WI38 (cell line): ENCODE data around the gene POLR2L.

ENCODE experiments used
- H3K4me3 ChIP-seq: 2 replicates; pipeline ENCODE4 v1.5.1; 2011; ENCODE audit warnings: low read depth, mild to moderate bottlenecking, control low read depth, low read length
- TF ChIP-seq, protein P1 (sequence below): IDR thresholded peaks from 2 replicates; pipeline ENCODE4 v1.5.1; 2012; ENCODE audit warnings: low read depth, mild to moderate bottlenecking, control low read depth, low read length

Gene POLR2L

GRCh38 chr11:853682-854448, 11.5 kb upstream of the POLR2L start:
- TF ChIP-seq, protein P1, sequence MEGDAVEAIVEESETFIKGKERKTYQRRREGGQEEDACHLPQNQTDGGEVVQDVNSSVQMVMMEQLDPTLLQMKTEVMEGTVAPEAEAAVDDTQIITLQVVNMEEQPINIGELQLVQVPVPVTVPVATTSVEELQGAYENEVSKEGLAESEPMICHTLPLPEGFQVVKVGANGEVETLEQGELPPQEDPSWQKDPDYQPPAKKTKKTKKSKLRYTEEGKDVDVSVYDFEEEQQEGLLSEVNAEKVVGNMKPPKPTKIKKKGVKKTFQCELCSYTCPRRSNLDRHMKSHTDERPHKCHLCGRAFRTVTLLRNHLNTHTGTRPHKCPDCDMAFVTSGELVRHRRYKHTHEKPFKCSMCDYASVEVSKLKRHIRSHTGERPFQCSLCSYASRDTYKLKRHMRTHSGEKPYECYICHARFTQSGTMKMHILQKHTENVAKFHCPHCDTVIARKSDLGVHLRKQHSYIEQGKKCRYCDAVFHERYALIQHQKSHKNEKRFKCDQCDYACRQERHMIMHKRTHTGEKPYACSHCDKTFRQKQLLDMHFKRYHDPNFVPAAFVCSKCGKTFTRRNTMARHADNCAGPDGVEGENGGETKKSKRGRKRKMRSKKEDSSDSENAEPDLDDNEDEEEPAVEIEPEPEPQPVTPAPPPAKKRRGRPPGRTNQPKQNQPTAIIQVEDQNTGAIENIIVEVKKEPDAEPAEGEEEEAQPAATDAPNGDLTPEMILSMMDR = no peak
- no peak overlapping the region for H3K4me3 ChIP-seq

DNA sequence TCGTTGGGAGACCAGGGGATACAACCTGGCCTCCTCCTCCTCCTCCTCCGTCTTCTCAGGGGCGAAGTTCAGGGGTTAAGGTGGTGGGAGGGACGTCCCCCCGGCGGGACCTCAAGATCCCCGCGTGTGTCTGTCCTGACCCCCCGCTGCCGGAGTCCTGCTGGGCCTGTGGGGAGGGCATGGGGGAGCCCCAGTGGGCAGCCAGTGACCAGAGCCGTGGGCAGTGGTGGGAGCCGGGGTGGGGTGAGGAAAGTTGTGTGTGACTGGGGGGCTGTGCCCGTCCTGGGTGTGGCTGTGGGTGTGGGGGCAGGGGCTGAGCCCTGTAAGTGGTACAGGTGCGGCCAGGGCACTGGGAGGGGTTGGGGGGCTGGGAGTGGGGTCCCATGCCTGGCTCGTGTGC, 10.4 kb upstream of the POLR2L start:
- H3K4me3 ChIP-seq = no peak overlapping the region
- TF ChIP-seq, protein P1 = no peak

- TF ChIP-seq, protein P1 = no peak
- no peak overlapping the region for H3K4me3 ChIP-seq
Observed at GRCh38 chr11:850775-851763, 8.7 kb upstream of the POLR2L start.

- TF ChIP-seq, protein P1 = no peak
- H3K4me3 ChIP-seq = peak overlapping the region; percentile 9; the same call in 1 of the 2 replicates
Observed at GRCh38 chr11:849951-850774, 7.8 kb upstream of the POLR2L start.

DNA sequence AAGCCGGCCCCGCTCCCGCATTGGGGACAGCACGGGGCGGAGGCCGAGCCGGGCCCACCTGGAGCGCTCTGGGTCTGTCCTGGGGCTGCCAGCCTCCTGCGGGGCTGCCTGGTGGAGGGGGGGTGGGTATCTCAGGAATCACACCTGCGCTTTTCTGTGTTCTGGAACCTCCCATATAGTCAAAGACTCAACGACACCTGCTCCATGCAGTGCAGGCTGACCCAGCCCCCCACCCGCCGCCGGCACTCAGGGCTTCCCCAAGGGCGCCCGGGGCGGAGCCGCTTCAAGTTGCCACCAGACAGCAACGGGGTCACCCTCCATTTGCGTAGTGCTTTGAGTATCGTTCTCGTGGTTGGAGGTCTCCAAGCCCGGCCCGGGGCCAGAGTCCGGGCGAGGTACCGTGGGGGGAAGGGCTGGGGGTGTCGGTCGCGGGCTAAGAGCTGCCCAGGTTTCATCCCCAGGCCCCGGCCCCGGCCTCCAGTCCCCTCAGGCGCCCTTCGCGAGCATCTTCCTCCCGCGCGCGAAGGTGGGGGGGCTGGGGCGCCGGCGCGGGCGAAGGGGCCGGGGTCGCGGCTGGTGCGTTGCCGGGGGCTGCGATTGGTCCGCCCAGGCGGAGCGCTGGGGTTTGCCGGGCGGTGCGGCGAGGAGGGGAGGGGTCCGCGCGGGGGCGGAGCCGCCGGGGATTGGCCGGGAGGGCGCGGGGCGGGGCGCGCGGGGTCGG, 6.9 kb upstream of the POLR2L start:
- TF ChIP-seq, protein P1 = no peak
- H3K4me3 ChIP-seq = peak overlapping the region; percentile 40

- no peak overlapping the region for H3K4me3 ChIP-seq
- TF ChIP-seq, protein P1 = peak; percentile 92
Observed at GRCh38 chr11:848380-848931, 6.1 kb upstream of the POLR2L start.
